B cell (primary cell): ENCODE data around the gene NPHS2. TPM values are rescaled to one million over a fixed set of nuclear protein-coding genes. Genes with fewer than 3 reads are reported as not detected.
A peak's percentile ranks its signal among the peaks of the same experiment; 100 is the strongest.

Experiments
- ATAC-seq: fragments of 200-7000 bp; cut with Tn5 transposase; one replicate; pipeline ENCODE4 v1.10.0; 2021; ENCODE audit warnings: low read depth, mild to moderate bottlenecking, moderate number of reproducible peaks, moderate library complexity
- CTCF ChIA-PET: fragments of 350-600 bp; sonication (Branson Sonifier 250); formaldehyde crosslinking; loops from one replicate; lab custom pipeline; 2021; ENCODE audit warnings: antibody characterized with exemption, inconsistent platforms; lab: Charles Lee
- POLR2A ChIA-PET: fragments of 350-600 bp; sonication (Branson Sonifier 250); formaldehyde crosslinking; loops from one replicate; lab custom pipeline; 2021; ENCODE audit warnings: antibody characterized with exemption; lab: Charles Lee
- DNase-seq: peaks from one replicate; pipeline ENCODE4 v3.0.0; 2013
- H2AFZ ChIP-seq: 2 replicates; pipeline ENCODE4 v1.6.1; 2012; ENCODE audit warnings: mild to moderate bottlenecking, low read depth, low read length; ENCODE audit not compliant: insufficient read depth, poor library complexity, severe bottlenecking
- H3K27ac ChIP-seq, 2 donors: 1 replicate in 1 of 2; 2 replicates in 1 of 2; pipeline ENCODE4 v1.5.1; 2012 to 2013; ENCODE audit warnings: low read length in 2 of 2, mild to moderate bottlenecking in 2 of 2, moderate library complexity in 1 of 2
- H3K27me3 ChIP-seq, 4 experiments: fragments of 200-600 bp in 1 of 4; sonication (generic) in 1 of 4; replicated peaks in 1 of 4; 1 replicate in 2 of 4; 2 replicates in 2 of 4; pipeline versions ENCODE4 v1.6.1 to v1.7.0; 2013 to 2016; ENCODE audit warnings: low read length in 3 of 4, mild to moderate bottlenecking in 2 of 4, mixed read lengths in 1 of 4, moderate library complexity in 1 of 4; ENCODE audit not compliant: insufficient read depth in 4 of 4, control insufficient read depth in 3 of 4; ENCODE audit errors: control extremely low read depth in 1 of 4
- H3K36me3 ChIP-seq, 2 experiments: replicated peaks in 1 of 2; 1 replicate in 1 of 2; 2 replicates in 1 of 2; pipeline versions ENCODE4 v1.6.1 to v1.7.1; 2013; ENCODE audit warnings: low read length in 1 of 2; ENCODE audit not compliant: insufficient read depth in 2 of 2, control insufficient read depth in 1 of 2; ENCODE audit errors: control extremely low read depth in 1 of 2, extremely low read depth in 1 of 2
- H3K4me1 ChIP-seq, 2 donors: fragments of 200-600 bp in 1 of 2; sonication (generic) in 1 of 2; 1 replicate in 1 of 2; 2 replicates in 1 of 2; pipeline versions ENCODE4 v1.5.1 to v1.6.1; 2013 to 2017; ENCODE audit warnings: low read length in 2 of 2; ENCODE audit not compliant: control insufficient read depth in 2 of 2, insufficient read depth in 2 of 2
- H3K4me2 ChIP-seq: replicated peaks from 2 replicates; pipeline ENCODE3; 2012; ENCODE audit warnings: mild to moderate bottlenecking, low read depth, low read length; ENCODE audit not compliant: poor library complexity, severe bottlenecking
- H3K4me3 ChIP-seq, 5 experiments: fragments of 200-600 bp in 1 of 5; sonication (generic) in 1 of 5; 1 replicate in 3 of 5; 2 replicates in 2 of 5; pipeline versions ENCODE4 v1.5.1 to v1.7.0; 2011 to 2016; ENCODE audit warnings: low read length in 4 of 5, mild to moderate bottlenecking in 4 of 5, low read depth in 2 of 5, control low read depth in 1 of 5, moderate library complexity in 1 of 5; ENCODE audit not compliant: insufficient read depth in 1 of 5; ENCODE audit errors: control extremely low read depth in 1 of 5, extremely low read depth in 1 of 5
- H3K79me2 ChIP-seq: fragments of 200-600 bp; sonication (generic); one replicate; pipeline ENCODE4 v1.6.0; 2016; ENCODE audit warnings: low read length; ENCODE audit not compliant: control insufficient read depth, insufficient read depth
- H3K9ac ChIP-seq: fragments of 200-600 bp; sonication (generic); 2 replicates; pipeline ENCODE4 v1.6.1; 2017; ENCODE audit warnings: mild to moderate bottlenecking, low read length, moderate library complexity
- H3K9me3 ChIP-seq, 3 donors: one replicate each; pipeline versions ENCODE4 v1.6.1 to v1.7.1; 2013; ENCODE audit warnings: low read length in 2 of 3; ENCODE audit not compliant: control insufficient read depth in 2 of 3, insufficient read depth in 1 of 3; ENCODE audit errors: control extremely low read depth in 1 of 3
- H4K20me1 ChIP-seq: 2 replicates; pipeline ENCODE4 v1.6.0; 2012; ENCODE audit warnings: mild to moderate bottlenecking, low read length; ENCODE audit not compliant: insufficient read depth, control insufficient read depth, poor library complexity, severe bottlenecking
- H3K27ac Mint-ChIP-seq: one replicate; pipeline ENCODE4 v1.8.0; 2021; ENCODE audit warnings: mixed read lengths
- H3K27me3 Mint-ChIP-seq: one replicate; pipeline ENCODE4 v1.8.0; 2021; ENCODE audit warnings: mixed read lengths
- H3K4me1 Mint-ChIP-seq: one replicate; pipeline ENCODE4 v1.8.0; 2021; ENCODE audit warnings: mixed read lengths
- H3K4me3 Mint-ChIP-seq: one replicate; pipeline ENCODE4 v1.8.0; 2021; ENCODE audit warnings: mixed read lengths
- H3K9me3 Mint-ChIP-seq: one replicate; pipeline ENCODE4 v1.8.0; 2022; ENCODE audit warnings: mixed read lengths; ENCODE audit not compliant: insufficient read depth
- CTCF ChIP-seq: fragments of 200-600 bp; IDR thresholded peaks from one replicate; pipeline ENCODE4 v1.8.0; 2022; ENCODE audit warnings: antibody characterized with exemption, mild to moderate bottlenecking
- EZH2 ChIP-seq: IDR thresholded peaks from 2 replicates; pipeline ENCODE4 v1.6.1; 2012; ENCODE audit warnings: borderline replicate concordance, low read depth, mild to moderate bottlenecking, moderate library complexity, low read length; ENCODE audit not compliant: insufficient read depth, poor library complexity, severe bottlenecking
- WGBS: methylation state at CpG from one replicate; pipeline ENCODE4 v1.1.5; 2013; ENCODE audit warnings: missing lambda C conversion rate; ENCODE audit not compliant: insufficient coverage; 5-methylcytosine and 5-hydroxymethylcytosine counted together
- intact Hi-C: fragments of 100-400 bp; cut with micrococcal nuclease; formaldehyde crosslinking; loops from one replicate; pipeline ENCODE4 v1.10.0; 2022
- polyA plus RNA-seq: library from polyadenylated mRNA; depleted of rRNA; stranded (reverse); fragments of >200 nt; gene quantifications from 2 replicates; pipeline ENCODE4 v1.2.3, GENCODE V29; 2012
- total RNA-seq, 2 donors: library from RNA; stranded (reverse); fragments of 120-200 nt in 1 of 2; gene quantifications; 1 replicate in 1 of 2; 2 replicates in 1 of 2; pipeline versions ENCODE4 v1.2.3 to v1.2.4, GENCODE V29; 2013 to 2022

NPHS2 gene
- total and polyA plus RNA-seq, 2 donors (not counting 1 experiment from before 2014, with no cell fraction given) = not detected

- H3K9ac ChIP-seq = no peak overlapping the region
- peaks cover 0 to 3% (median 0%) of the 10 kb centered on the region in 3 donors for H3K9me3 ChIP-seq
- H3K27ac ChIP-seq = no peak overlapping the region
- H3K27me3 ChIP-seq = no peaks in the 10 kb centered on the region
- H3K4me1 Mint-ChIP-seq = no peaks in the 10 kb centered on the region
- ChIA-PET CTCF (interaction anchor here (0.6 to 2.5 kb wide), 4 partner anchors 14 to 1288 kb away, joined by 3 to 14 read pairs (median 4); no protein-coding TSS in a partner anchor), POLR2A (no interaction called here)
- ATAC-seq = no peak
- peaks cover 8% of the 10 kb centered on the region for H3K9me3 Mint-ChIP-seq
- no peak for DNase-seq
- no peaks in the 10 kb centered on the region for H3K4me1 ChIP-seq
- no CpG with 5 or more reads among the region's 1 CpG for WGBS
- no peak for TF ChIP-seq CTCF
- no peak for TF ChIP-seq EZH2
- H3K4me2 ChIP-seq = no peak overlapping the region
- H3K4me3 ChIP-seq = no peak overlapping the region
- peaks cover 32% of the 10 kb centered on the region for H3K27me3 Mint-ChIP-seq
- H3K79me2 ChIP-seq = no peaks in the 10 kb centered on the region
- H4K20me1 ChIP-seq = no peaks in the 10 kb centered on the region
- no peaks in the 10 kb centered on the region for H3K36me3 ChIP-seq
- intact Hi-C loops = loop anchor here (5.0 kb wide), 1 partner anchor 1286 kb away; no protein-coding TSS in a partner anchor
- H3K4me3 Mint-ChIP-seq = no peak overlapping the region
- no peak overlapping the region for H2AFZ ChIP-seq
- H3K27ac Mint-ChIP-seq = no peak overlapping the region
Observed at GRCh38 chr1:179598631-179599030, 22.9 kb upstream of the NPHS2 start.

- no peak within 1 kb of the TSS for H3K4me3 Mint-ChIP-seq
- Histone ChIP-seq H2AFZ (no peak within 1 kb of the TSS), H3K36me3 (no peaks in the 10 kb centered on the region), H4K20me1 (no peaks in the 10 kb centered on the region), H3K4me3 (no peak within 1 kb of the TSS), H3K9me3 (peaks cover 0 to 22% (median 0%) of the 10 kb centered on the region in 3 donors), H3K27me3 (peaks cover 0 to 28% (median 9%) of the 10 kb centered on the region in 4 experiments), H3K9ac (no peak within 1 kb of the TSS), H3K4me1 (no peaks in the 10 kb centered on the region), H3K79me2 (no peaks in the 10 kb centered on the region), H3K27ac (no peak within 1 kb of the TSS), H3K4me2 (peak within 1 kb of the TSS; percentile 26)
- H3K27me3 Mint-ChIP-seq = peaks cover 55% of the 10 kb centered on the region
- no peak within 1 kb of the TSS for H3K27ac Mint-ChIP-seq
- CTCF ChIA-PET = no interaction called here
- TF ChIP-seq EZH2 (no peak), CTCF (no peak)
- no peaks in the 10 kb centered on the region for H3K4me1 Mint-ChIP-seq
- ATAC-seq (no peak), DNase-seq (no peak)
- no peaks in the 10 kb centered on the region for H3K9me3 Mint-ChIP-seq
- intact Hi-C loops = no loop called here
- WGBS = 29% methylated on average over 75 of the region's 75 CpGs
- POLR2A ChIA-PET = no interaction called here
Observed at GRCh38 chr1:179591592-179592580, 16.1 kb upstream of the NPHS2 start, which contains the start of gene TDRD5. TSS of gene TDRD5 (plus strand) at chr1:179591832. CDS start at chr1:179592616, 784 bp downstream.
